Measurements from ENCODE around the gene PRR30.
A peak's percentile ranks its signal among the peaks of the same experiment; 100 is the strongest.

The PRR30 gene

DNA sequence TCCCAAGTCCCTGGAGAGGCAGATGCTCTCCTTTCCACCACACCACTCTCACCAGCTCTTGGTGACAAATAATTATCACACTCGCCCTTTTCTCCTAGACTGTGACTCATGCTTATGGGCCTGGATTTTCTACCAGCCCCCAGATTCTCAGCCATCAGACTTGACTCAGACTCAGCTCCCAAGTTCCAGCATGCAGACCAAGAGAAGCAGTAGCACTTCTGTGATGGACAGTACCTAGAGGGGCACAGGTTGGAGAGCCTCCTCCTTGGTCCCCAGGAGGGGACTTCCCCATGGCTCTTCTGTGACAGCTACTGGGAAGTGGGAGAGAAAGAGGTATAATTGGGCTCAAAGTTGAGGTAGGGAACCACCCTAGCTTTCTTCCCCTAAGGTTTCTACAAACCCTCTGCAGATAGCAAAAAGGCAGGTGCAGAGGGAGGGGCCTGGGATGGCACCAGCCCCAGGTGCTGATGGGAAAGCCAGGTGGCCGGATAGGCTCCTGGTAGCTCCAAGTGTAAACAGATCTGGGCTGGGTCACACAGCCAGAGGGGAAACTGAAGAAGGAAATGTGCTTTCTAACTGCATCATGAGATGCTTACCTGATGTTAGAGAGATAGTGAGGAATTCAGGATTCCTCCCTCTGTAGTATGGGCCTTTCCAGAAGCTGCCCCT lies 13.7 kb upstream of the PRR30 start:
- DNase-seq, result no peak

DNA sequence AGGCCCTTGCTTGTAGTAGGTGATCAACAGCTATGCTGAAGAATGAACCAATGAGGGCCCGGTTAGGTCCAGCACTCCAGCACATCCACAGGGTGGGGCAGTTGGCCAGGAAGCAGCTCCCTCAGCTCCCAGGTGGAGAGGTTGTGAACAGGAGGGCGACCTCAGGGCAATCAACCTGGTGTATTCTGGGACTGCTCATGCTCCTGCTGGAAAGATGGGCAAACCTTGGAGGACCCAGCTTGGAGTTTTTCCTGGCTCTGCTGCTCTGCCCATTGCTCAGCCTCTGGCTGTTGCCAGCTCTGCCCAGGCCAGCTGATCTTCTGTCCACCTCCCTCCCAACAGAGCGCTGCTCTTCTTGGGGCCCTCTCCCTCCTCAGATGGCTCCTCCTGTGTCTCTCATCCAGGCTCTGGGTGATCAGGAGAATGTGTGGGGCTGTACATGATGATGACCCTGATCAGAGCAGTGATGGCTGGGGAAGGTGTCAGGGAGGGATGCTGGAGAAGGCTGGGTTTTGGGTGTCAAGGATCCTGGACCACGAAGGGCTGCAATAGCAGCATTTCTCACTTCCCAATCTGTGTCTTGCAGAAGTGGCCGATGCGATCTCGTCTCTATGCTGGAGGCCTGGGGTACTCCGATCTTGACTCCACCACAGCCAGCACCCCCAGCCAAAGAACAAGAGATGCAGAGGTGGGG lies 13.0 kb upstream of the PRR30 start:
- no peak for DNase-seq

DNA sequence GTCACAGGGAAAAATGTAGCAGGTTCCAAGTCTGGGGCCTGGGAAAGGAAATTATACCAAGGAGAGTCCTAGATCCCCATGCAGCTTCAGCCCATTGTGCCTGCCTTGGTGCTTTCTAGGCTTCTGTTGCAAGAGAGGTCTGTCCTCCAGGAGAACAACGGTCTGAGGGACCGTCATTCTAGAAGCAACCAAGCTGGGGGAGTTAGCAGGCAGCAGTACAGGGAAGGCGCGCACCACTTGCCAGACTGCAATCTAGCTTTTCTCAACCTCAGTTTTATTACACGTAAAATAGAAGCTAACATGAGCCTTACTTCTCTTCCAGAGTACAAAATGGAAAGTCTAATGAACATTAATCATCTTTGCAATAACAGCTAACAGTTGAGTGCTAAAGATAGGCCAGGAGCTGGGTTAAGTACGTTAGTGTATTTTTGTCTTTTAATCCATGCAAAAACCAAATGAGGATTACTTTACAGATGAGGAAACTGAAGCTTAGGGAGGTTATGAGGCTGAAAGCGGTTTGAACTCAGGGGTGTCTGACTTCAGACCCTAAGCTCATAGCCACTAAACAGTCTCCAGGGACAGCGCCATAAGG lies 11.5 kb upstream of the PRR30 start:
- no peak for DNase-seq

DNA sequence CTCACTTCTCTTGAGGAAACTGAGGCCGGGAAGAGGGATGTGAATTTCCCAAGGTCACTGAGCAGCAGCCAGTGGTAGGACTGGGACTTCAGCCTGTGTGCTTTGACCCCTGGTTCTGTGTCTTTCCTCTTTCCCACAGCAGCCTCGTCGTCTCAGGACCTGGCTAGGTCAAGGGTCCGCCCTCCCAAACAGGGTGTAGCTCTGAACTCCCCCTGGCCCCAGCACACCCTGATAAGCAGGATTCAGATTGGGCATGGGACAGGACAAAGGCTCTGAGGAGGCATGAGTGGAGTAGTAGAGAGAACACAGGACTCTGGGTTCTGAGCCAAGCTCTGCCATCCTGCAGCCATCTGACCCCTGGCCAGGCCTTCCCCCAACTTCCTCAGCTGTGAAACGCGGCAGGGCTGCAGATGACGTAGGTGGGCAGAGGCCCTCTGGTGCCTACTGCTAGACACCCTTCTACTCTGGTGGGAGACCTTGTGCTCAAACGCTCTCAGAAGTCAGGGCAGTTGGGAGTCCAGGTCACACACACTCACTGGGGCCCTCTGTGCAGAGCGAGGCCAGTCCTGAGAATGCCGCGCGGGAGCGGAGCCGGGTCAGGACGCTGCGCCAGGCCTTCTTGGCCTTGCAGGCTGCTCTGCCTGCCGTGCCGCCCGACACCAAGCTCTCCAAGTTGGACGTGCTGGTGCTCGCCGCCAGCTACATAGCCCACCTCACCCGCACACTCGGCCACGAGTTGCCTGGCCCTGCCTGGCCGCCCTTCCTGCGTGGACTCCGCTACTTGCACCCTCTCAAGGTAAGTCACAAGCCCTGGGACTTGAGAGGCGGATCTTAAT lies 10.6 kb upstream of the PRR30 start:
- DNase-seq, result no peak

DNA sequence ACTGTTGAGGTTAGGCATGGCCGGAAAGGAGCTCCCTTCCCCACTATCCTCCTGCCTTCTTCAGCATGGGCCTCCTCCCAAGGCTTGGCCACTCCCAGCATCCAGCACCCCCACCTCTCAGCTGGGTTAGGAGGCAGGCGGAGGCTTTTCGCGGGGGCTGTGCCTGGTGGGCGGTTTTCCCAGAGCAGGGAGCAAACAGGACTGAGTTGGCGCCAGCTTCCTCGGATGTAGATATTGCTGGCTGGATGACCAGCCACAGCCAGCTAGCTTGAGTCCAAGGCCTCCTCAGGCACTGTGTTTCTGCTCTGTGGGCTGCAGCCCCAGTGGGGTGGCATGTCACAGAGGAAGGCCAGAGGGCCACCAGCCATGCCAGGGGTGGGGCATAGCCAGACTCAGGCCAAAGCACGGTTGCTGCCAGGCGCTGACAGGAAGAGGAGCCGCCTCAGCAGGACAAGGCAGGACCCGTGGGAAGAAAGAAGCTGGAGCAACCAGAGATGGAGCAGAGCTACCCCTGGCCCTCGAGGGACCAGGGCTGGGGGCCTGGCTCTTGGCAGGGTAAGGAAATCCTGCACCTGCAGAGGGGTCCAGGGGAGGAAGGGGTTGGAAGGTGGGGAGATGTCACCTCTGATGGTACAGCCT lies 9.7 kb upstream of the PRR30 start, which contains the start of gene TCF23:
Gene TCF23 (plus strand): TSS at position 204 of the 639 bp plus-strand sequence. CDS start 130 bp downstream, at position 334.
- DNase-seq, result no peak

GRCh38 chr2:27147935-27148334 lies 8.7 kb upstream of the PRR30 start:
- DNase-seq, result no peak

GRCh38 chr2:27145682-27146081 lies 6.5 kb upstream of the PRR30 start:
- no peak for DNase-seq

DNA sequence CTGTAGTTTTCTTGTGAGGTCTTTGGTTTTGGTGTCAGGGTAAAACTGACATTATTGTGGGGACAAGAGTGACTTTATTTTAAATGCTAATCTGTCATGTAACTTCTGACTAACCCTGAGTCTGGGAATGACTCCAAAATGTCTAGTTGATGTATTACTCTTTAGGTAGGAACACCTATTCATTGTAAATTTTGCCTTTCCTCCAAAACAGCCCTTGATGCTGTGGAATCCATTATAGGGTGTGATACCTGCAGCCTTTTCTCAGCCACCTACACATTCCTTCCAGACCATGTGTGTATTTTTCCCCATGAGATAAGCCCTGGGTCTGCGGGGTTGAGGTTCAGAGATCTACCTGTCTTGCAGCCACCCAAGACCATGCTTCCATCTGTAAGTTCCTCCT lies 4.1 kb upstream of the PRR30 start:
- DNase-seq, result no peak

DNA sequence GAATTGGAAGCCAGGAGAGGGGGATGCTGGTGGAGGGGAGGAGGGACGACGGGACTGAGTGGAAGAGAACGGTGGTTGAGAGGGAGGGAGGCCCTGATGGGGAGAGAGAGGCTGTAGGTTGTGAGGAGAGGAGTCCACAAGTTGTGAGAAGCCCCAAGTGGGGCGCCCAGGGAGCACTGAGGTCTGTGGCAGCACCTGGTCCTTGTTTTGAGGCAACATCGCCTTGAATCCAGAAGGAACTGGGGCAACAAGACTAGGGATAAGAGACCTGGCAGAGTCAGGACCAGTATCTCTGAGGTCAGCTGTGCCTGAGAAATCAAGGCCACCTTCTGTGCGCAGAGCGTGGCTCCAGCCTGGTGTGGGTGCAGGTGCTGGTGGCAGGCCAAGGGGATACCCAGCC lies 1.1 kb downstream of the PRR30 start:
- no peak for DNase-seq

GRCh38 chr2:27137322-27137935 lies 1.8 kb downstream of the PRR30 start:
- no peak for DNase-seq

GRCh38 chr2:27136751-27137150 lies 2.5 kb downstream of the PRR30 start:
- no peak for DNase-seq

- no peak for DNase-seq
Measured at GRCh38 chr2:27135478-27135955, 3.7 kb downstream of the PRR30 start.

GRCh38 chr2:27134781-27135477 lies 4.3 kb downstream of the PRR30 start:
- DNase-seq, result no peak

DNA sequence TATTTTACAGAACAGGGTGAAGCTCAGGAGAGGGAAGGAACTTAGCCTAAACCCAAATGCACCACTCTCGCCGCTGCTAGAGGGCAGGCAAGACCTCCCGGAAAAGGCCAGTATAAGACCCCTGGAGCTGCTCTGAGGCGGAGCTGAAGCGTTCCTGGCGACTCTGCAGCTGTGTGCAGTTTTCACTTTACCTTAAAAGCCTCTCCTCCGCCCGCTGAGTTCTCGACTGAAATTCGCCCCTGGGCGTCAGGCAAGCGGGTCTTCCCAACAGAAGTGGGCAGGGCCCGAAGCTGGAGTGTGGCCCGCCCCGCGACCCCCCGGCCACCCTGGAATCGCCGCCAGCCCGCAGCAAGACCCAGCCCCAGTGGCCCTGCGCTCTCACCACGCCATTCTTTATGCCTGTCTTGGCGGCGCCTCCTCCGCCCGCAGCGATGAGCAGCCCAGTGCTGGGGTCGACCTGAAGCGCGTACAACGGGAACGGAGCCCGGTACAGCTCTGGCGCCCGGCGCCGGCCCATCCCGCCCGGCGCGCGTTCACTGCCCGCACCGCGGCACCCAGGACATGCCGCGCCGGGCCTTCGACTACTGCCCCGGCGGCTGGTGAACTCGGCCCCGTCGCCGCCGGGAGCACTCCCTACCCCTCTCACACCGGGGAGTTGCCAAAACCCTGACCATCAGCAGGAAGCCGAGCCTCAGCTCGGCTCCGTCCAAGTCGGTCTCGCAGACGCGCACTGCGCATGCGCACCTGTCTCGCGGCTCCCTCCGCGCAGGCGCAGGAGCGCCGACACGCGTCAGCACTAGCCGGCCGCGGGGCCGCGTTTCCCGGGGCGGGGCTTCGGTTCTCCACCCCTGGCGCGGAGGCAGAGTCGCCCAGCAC lies 5.1 kb downstream of the PRR30 start, which contains the start of gene PREB:
Gene PREB (minus strand): TSS at position 732 of the 876 bp plus-strand sequence. CDS start 215 bp downstream, at position 517.
- peak; percentile 99 for DNase-seq

GRCh38 chr2:27133195-27133875 lies 5.9 kb downstream of the PRR30 start:
- no peak for DNase-seq

GRCh38 chr2:27131429-27131828 lies 7.8 kb downstream of the PRR30 start:
- no peak for DNase-seq

DNA sequence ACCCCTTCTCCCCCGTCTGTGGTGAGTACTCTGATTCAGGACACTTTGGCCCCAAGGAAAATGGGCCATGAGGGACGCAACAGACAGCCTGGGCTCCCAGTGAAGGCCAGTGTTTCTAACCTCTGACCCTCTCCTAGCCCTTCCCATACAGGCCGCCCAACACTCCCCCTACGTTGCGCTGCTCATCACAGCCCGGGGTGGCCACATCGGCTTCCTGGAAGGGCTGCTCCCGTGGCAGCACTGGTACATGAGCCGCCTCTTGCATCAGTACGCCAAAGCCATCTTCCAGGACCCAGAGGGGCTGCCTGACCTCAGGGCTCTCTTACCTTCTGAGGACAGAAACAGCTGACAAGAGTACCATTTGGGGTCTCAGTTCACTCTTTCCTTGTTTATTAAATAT lies 8.8 kb downstream of the PRR30 start:
- no peak for DNase-seq

DNA sequence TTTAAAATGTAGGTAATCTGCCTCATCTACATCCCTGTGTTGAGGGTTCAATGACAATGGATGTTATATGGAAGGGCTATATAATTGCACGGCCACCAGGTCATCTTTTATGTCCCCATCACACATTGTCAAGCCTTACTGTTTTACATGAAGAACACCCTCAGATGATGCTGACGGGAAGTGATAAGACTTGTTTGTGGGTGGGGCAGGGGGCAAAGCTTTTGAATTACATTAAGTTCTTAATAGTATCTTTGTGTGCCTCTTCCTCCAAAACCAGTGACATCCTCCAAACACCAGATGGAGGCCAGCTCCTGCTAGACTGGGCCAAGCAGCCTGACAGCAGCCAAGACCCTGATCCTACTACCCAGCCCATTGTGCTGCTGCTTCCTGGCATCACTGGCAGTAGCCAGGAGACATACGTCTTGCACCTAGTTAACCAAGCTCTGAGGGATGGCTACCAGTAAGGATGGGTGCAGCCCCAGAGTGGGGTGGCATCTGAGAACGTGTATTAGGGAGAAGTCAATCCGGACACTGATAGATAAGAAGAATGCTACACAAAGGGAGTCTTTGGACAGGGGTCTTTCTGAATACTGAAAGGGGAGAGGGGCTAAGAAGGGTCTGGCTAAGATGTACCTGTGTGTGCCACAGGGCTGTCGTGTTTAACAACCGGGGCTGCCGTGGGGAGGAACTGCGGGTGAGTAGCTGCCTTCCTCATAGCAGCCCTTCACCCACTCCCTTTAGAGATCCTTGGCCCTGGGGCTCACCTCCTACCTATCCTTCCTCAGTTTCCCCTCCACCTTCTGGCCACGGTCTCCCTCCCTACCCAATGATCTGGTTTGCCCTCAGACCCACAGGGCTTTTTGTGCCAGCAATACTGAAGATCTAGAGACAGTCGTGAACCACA lies 10.3 kb downstream of the PRR30 start:
- DNase-seq, result no peak
